H1 (cell line): ENCODE measurements around the gene DHRS12.

Source experiments
- CTCF ChIP-seq, 3 experiments: IDR thresholded peaks; 1 replicate in 2 of 3; 2 replicates in 1 of 3; pipeline versions ENCODE4 v1.5.1 to v1.6.1; 2011; ENCODE audit warnings: low read length in 3 of 3, mild to moderate bottlenecking in 3 of 3, inconsistent platforms in 2 of 3, low read depth in 1 of 3, moderate library complexity in 1 of 3; ENCODE audit not compliant: insufficient read depth in 1 of 3; ENCODE audit errors: control extremely low read depth in 1 of 3
- YY1 ChIP-seq: IDR thresholded peaks from 2 replicates; pipeline ENCODE4 v1.6.1; 2011; ENCODE audit warnings: low read depth, mild to moderate bottlenecking, low read length

DNA sequence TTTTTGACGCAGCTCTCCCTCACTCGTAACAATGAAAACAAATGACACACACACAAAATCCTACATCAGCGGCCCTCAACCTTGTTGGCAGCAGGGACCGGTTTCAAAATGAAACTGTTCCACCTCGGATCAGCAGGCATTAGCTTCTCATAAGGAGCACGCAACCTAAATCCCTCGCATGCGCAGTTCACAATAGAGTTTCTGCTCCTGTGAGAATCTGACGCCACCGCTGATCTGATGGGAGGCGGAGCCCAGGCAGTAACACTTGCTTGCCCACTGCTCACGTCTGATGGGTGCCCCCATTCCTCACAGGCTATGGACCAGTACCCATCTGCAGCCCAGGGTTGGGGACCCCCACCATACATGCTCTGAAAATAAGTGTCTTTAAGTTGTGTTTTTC is 43.4 kb downstream of the DHRS12 start:
- no peak for TF ChIP-seq YY1
- TF ChIP-seq CTCF (IDR thresholded peaks at IDR 0.05; ENCODE audit: control extremely low read depth in 1 of 3, insufficient read depth in 1 of 3, low read depth in 1 of 3, low read length in 3 of 3): no peak
